BLaER1 treated with 17β-estradiol and CSF1 and Interleukin-3, amounts not matched to agents 10 nM and 100 nM (cell line): ENCODE results near the gene ADGRD1.

Source experiments
- H3K27ac ChIP-seq, 11 experiments: shearing (Covaris generic); formaldehyde crosslinking; 2 replicates each; pipeline ENCODE4 v1.8.1; 2022
- H3K27me3 ChIP-seq, 11 experiments: shearing (Covaris generic); formaldehyde crosslinking; 2 replicates each; pipeline ENCODE4 v1.8.1; 2022
- H3K36me3 ChIP-seq, 11 experiments: shearing (Covaris generic); formaldehyde crosslinking; 2 replicates each; pipeline ENCODE4 v1.8.1; 2022
- H3K4me1 ChIP-seq, 10 experiments: shearing (Covaris generic); formaldehyde crosslinking; 2 replicates each; pipeline ENCODE4 v1.8.1; 2022
- H3K4me2 ChIP-seq, 11 experiments: shearing (Covaris generic); formaldehyde crosslinking; 2 replicates each; pipeline ENCODE4 v1.8.1; 2022
- H3K4me3 ChIP-seq, 10 experiments: shearing (Covaris generic); formaldehyde crosslinking; 2 replicates each; pipeline ENCODE4 v1.8.1; 2022
- H3K9ac ChIP-seq, 11 experiments: shearing (Covaris generic); formaldehyde crosslinking; 2 replicates each; pipeline ENCODE4 v1.8.1; 2022
- H3K9me3 ChIP-seq, 11 experiments: shearing (Covaris generic); formaldehyde crosslinking; replicated peaks in 1 of 11; 2 replicates each; pipeline ENCODE4 v1.8.1; 2022
- H4K20me1 ChIP-seq, 11 experiments: shearing (Covaris generic); formaldehyde crosslinking; 2 replicates each; pipeline ENCODE4 v1.8.1; 2022
- Cebpa-rat ChIP-seq, 11 experiments: shearing (Covaris generic); IDR thresholded peaks; 2 replicates each; pipeline ENCODE4 v1.8.1; 2022

Gene ADGRD1

GRCh38 chr12:131041968-131042833, 88.5 kb downstream of the ADGRD1 start:
- TF ChIP-seq Cebpa-rat (IDR thresholded peaks at IDR 0.05): no peak
- Histone ChIP-seq H4K20me1 (no peaks in the 10 kb centered on the region), H3K36me3 (no peaks in the 10 kb centered on the region), H3K4me2 (peak overlapping the region in 10 of 11 experiments; percentile 71 to 98 (median 90); a peak in 19 of 22 replicates), H3K27ac (peak overlapping the region in 6 of 11 experiments; percentile 29 to 83 (median 74); a peak in 10 of 22 replicates), H3K4me3 (no peak overlapping the region), H3K9me3 (no peaks in the 10 kb centered on the region), H3K27me3 (peaks cover 0 to 26% (median 0%) of the 10 kb centered on the region in 11 experiments; a peak in 5 of 22 replicates), H3K9ac (peak overlapping the region in 6 of 11 experiments; percentile 21 to 74 (median 58); a peak in 12 of 22 replicates), H3K4me1 (peaks cover 37 to 90% (median 84%) of the 10 kb centered on the region in 10 experiments)

- peak overlapping the region in 6 of 11 experiments; percentile 29 to 83 (median 74); a peak in 10 of 22 replicates for H3K27ac ChIP-seq
- H3K36me3 ChIP-seq: no peaks in the 10 kb centered on the region
- H3K4me1 ChIP-seq: peaks cover 43 to 92% (median 89%) of the 10 kb centered on the region in 10 experiments
- no peaks in the 10 kb centered on the region for H3K9me3 ChIP-seq
- no peaks in the 10 kb centered on the region for H4K20me1 ChIP-seq
- H3K4me3 ChIP-seq: no peak overlapping the region
- H3K4me2 ChIP-seq: peak overlapping the region; percentile 71 to 98 (median 90); a peak in 21 of 22 replicates
- peak overlapping the region in 7 of 11 experiments; percentile 21 to 74 (median 53); a peak in 13 of 22 replicates for H3K9ac ChIP-seq
- H3K27me3 ChIP-seq: peaks cover 0 to 26% (median 0%) of the 10 kb centered on the region in 11 experiments; a peak in 5 of 22 replicates
- TF ChIP-seq Cebpa-rat (IDR thresholded peaks at IDR 0.05): no peak
Observed at GRCh38 chr12:131042834-131043245, 89.1 kb downstream of the ADGRD1 start.

DNA sequence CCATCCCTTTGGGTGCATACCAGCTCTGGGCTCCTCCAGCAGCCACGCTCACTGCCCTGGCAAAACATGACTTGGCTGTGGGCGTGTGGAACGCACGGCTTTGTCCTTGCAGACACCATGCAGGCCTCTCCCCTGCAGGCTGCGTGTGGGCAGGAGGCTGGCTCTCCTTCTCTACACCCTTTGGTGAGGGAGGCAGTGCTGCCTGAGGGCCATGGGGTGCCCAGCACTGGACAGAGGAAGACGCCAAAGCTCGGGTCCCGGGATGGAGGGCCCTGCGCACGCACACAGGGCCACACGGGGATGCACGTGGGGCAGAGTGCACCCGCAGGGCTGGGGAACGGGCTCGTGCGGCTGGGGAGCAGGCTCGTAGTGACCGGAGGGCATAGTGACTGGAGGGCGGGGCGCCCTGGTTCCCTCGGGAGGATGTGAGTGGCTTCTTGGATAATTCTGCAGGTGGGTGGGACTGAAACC, 89.7 kb downstream of the ADGRD1 start:
- no peaks in the 10 kb centered on the region for H4K20me1 ChIP-seq
- no peak for TF ChIP-seq Cebpa-rat (IDR thresholded peaks at IDR 0.05)
- peak overlapping the region; percentile 71 to 98 (median 90) for H3K4me2 ChIP-seq
- no peaks in the 10 kb centered on the region for H3K9me3 ChIP-seq
- 0 out of 20 replicates have a peak overlapping the region, but pooled peaks of 1 of the 10 experiments have one; percentile 7 for H3K4me3 ChIP-seq
- H3K9ac ChIP-seq: peak overlapping the region in 4 of 11 experiments; percentile 38 to 74 (median 66); a peak in 6 of 22 replicates
- H3K27me3 ChIP-seq: peaks cover 0 to 26% (median 0%) of the 10 kb centered on the region in 11 experiments; a peak in 5 of 22 replicates
- H3K27ac ChIP-seq: peak overlapping the region in 5 of 11 experiments; percentile 74 to 83 (median 80); a peak in 10 of 22 replicates
- peaks cover 49 to 92% (median 89%) of the 10 kb centered on the region in 10 experiments for H3K4me1 ChIP-seq
- H3K36me3 ChIP-seq: no peaks in the 10 kb centered on the region

GRCh38 chr12:131044136-131044535, 90.4 kb downstream of the ADGRD1 start:
- H3K9me3 ChIP-seq: no peaks in the 10 kb centered on the region
- peaks cover 0 to 26% (median 0%) of the 10 kb centered on the region in 11 experiments; a peak in 5 of 22 replicates for H3K27me3 ChIP-seq
- no peak for TF ChIP-seq Cebpa-rat (IDR thresholded peaks at IDR 0.05)
- no peaks in the 10 kb centered on the region for H4K20me1 ChIP-seq
- peaks cover 56 to 92% (median 89%) of the 10 kb centered on the region in 10 experiments for H3K4me1 ChIP-seq
- peak overlapping the region in 10 of 11 experiments; percentile 33 to 83 (median 75); a peak in 19 of 22 replicates for H3K27ac ChIP-seq
- peak overlapping the region; percentile 71 to 98 (median 90) for H3K4me2 ChIP-seq
- H3K9ac ChIP-seq: peak overlapping the region in 10 of 11 experiments; percentile 50 to 74 (median 65); a peak in 17 of 22 replicates
- peak overlapping the region in 7 of 10 experiments; percentile 41 to 66 (median 52); a peak in 10 of 20 replicates for H3K4me3 ChIP-seq
- no peaks in the 10 kb centered on the region for H3K36me3 ChIP-seq

DNA sequence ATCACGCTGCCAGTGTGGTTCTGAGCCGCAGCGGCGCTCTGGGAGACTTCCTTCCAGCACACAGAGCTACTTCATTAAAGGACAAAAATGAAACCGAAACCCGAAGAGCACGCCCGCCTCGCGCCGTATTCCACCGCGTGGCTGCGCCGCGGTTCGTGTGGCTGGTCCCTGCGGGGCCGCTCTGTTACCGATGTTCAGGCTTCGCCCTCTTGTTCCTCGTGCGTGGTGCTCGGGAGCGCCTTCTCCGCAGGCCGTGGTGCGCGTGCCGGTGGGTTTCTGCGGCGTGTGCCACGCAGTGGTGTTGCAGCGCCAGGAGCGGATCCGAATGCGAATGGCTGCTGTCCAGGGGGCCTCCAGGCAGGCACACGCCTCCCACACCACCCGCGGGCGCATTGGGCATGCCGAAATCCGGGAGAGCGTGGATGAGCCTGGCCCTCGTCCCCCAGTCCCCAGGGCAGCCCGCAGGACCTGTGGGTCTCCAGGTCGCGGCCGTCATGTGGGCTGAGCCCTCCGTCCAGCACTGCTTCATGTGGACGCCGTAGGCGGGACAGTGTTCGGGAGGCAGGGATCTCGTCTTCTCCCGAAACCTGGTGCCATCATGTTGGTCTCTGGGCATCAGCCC, 91.2 kb downstream of the ADGRD1 start:
- H3K9ac ChIP-seq: peak overlapping the region; percentile 11 to 74 (median 65); a peak in 20 of 22 replicates
- peak overlapping the region; percentile 71 to 98 (median 90) for H3K4me2 ChIP-seq
- H3K27me3 ChIP-seq: peaks cover 0 to 26% (median 0%) of the 10 kb centered on the region in 11 experiments; a peak in 5 of 22 replicates
- no peaks in the 10 kb centered on the region for H4K20me1 ChIP-seq
- peak overlapping the region in 10 of 11 experiments; percentile 33 to 83 (median 75); a peak in 20 of 22 replicates for H3K27ac ChIP-seq
- peaks cover 64 to 92% (median 90%) of the 10 kb centered on the region in 10 experiments for H3K4me1 ChIP-seq
- no peaks in the 10 kb centered on the region for H3K9me3 ChIP-seq
- TF ChIP-seq Cebpa-rat (IDR thresholded peaks at IDR 0.05): no peak
- no peaks in the 10 kb centered on the region for H3K36me3 ChIP-seq
- peak overlapping the region; percentile 24 to 66 (median 48); a peak in 15 of 20 replicates for H3K4me3 ChIP-seq

GRCh38 chr12:131045705-131046460, 92.2 kb downstream of the ADGRD1 start:
- no peaks in the 10 kb centered on the region for H4K20me1 ChIP-seq
- H3K4me1 ChIP-seq: peaks cover 68 to 92% (median 90%) of the 10 kb centered on the region in 10 experiments
- peak overlapping the region in 2 of 11 experiments; percentile 90 to 94; a peak in 2 of 22 replicates for H3K4me2 ChIP-seq
- peaks cover 0 to 26% (median 0%) of the 10 kb centered on the region in 11 experiments; a peak in 5 of 22 replicates for H3K27me3 ChIP-seq
- no peak overlapping the region for H3K9ac ChIP-seq
- H3K36me3 ChIP-seq: no peaks in the 10 kb centered on the region
- no peak for TF ChIP-seq Cebpa-rat (IDR thresholded peaks at IDR 0.05)
- H3K9me3 ChIP-seq: peaks cover 0 to 6% (median 0%) of the 10 kb centered on the region in 11 experiments; a peak in 2 of 22 replicates
- H3K4me3 ChIP-seq: no peak overlapping the region
- peak overlapping the region in 1 of 11 experiments; percentile 83; a peak in 2 of 22 replicates for H3K27ac ChIP-seq

DNA sequence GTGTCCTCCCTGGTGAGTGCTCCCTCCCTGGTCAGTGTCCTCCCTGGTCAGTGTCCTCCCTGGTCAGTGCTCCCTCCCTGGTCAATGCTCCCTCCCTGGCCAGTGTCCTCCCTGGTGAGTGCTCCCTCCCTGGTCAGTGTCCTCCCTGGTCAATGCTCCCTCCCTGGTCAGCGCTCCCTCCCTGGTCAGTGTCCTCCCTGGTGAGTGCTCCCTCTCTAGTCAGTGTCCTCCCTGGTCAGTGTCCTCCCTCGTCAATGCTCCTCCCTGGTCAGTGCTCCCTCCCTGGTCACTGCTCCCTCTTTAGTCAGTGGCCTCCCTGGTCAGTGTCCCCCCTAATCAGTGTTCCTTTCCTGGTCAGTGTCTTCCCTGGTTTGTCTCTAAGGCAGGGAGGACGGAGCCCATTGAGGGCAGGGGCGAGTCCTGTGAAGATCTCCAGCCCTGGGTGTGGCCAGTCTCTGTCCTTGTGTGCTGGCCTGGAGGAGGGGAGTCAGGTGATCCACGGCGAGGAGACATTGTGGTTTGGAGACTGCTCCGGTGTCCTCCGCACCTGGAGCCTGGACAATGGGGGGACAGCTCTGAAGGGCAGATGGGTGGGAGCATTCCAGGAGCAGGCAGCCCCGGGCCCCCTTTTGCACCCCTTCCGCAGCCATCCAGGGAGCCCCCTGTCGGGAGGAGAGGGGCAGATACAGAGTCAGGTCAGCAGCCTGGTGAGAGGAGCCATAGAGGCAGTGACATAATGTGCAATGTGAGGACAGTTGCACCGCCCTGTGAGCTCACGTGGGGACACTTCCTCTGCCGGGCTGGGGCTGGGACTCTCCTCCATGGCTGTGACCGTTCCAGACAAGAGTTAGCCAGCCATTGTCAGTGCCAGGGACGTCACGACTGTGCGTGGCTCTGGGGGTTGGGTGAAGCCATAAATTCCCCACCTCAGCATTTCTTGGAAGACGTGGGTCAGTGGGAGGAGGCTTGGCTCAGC, 93.4 kb downstream of the ADGRD1 start:
- H3K4me3 ChIP-seq: peak overlapping the region in 2 of 10 experiments; percentile 12 to 13; a peak in 2 of 20 replicates
- peak overlapping the region; percentile 19 to 84 (median 62); a peak in 21 of 22 replicates for H3K27ac ChIP-seq
- H3K9ac ChIP-seq: peak overlapping the region in 9 of 11 experiments; percentile 17 to 74 (median 52); a peak in 14 of 22 replicates
- no peaks in the 10 kb centered on the region for H3K36me3 ChIP-seq
- peaks cover 0 to 19% (median 0%) of the 10 kb centered on the region in 11 experiments; a peak in 5 of 22 replicates for H3K27me3 ChIP-seq
- peaks cover 0 to 8% (median 0%) of the 10 kb centered on the region in 11 experiments; a peak in 2 of 22 replicates for H3K9me3 ChIP-seq
- peaks cover 65 to 92% (median 89%) of the 10 kb centered on the region in 10 experiments for H3K4me1 ChIP-seq
- H3K4me2 ChIP-seq: peak overlapping the region; percentile 80 to 95 (median 92)
- no peak for TF ChIP-seq Cebpa-rat (IDR thresholded peaks at IDR 0.05)
- H4K20me1 ChIP-seq: no peaks in the 10 kb centered on the region
